Neural progenitor cell (in vitro differentiated cells): ENCODE measurements around the gene TCEAL8. TPM values are rescaled to one million over a fixed set of nuclear protein-coding genes. Genes with fewer than 3 reads are reported as not detected.
"Not testable (repeated sequence)": the region's sequence is repeated elsewhere in the genome, so short reads cannot be mapped to it uniquely, and the experiment has no call there.

Experiments
- DNase-seq: peaks from one replicate; pipeline ENCODE4 v3.0.0-alpha.2; 2016; ENCODE audit warnings: low spot score
- H2AFZ ChIP-seq: fragments of 200-600 bp; sonication (generic); replicated peaks from 2 replicates; pipeline ENCODE4 v1.6.1; 2016; ENCODE audit warnings: antibody characterized with exemption
- H3F3A ChIP-seq: fragments of 200-600 bp; sonication (generic); 2 replicates; pipeline ENCODE4 v1.6.1; 2016; ENCODE audit warnings: antibody characterized with exemption, low read depth
- H3K27ac ChIP-seq: fragments of 200-600 bp; sonication (generic); 2 replicates; pipeline ENCODE4 v1.5.1; 2016; ENCODE audit warnings: mild to moderate bottlenecking
- H3K27me3 ChIP-seq: fragments of 200-600 bp; sonication (generic); 2 replicates; pipeline ENCODE4 v1.6.1; 2016; ENCODE audit warnings: mild to moderate bottlenecking, moderate library complexity
- H3K36me3 ChIP-seq: fragments of 200-600 bp; sonication (generic); 2 replicates; pipeline ENCODE4 v1.5.1; 2016
- H3K4me1 ChIP-seq: fragments of 200-600 bp; sonication (generic); 2 replicates; pipeline ENCODE4 v1.6.1; 2016; ENCODE audit warnings: mixed run types
- H3K4me2 ChIP-seq: fragments of 200-600 bp; sonication (generic); 2 replicates; pipeline ENCODE4 v1.6.1; 2016
- H3K4me3 ChIP-seq: fragments of 200-600 bp; sonication (generic); 2 replicates; pipeline ENCODE4 v1.5.1; 2016
- H3K79me2 ChIP-seq: fragments of 200-600 bp; sonication (generic); 2 replicates; pipeline ENCODE4 v1.6.1; 2016; ENCODE audit warnings: low read depth
- H3K9ac ChIP-seq: fragments of 200-600 bp; sonication (generic); 2 replicates; pipeline ENCODE4 v1.6.1; 2016
- H3K9me3 ChIP-seq: fragments of 200-600 bp; sonication (generic); 2 replicates; pipeline ENCODE4 v1.5.1; 2016; ENCODE audit warnings: low read depth
- H4K20me1 ChIP-seq: fragments of 200-600 bp; sonication (generic); 2 replicates; pipeline ENCODE4 v1.6.1; 2016; ENCODE audit warnings: low read depth
- H3K27ac Mint-ChIP-seq: 3 replicates; pipeline ENCODE4 v1.8.0; 2021; ENCODE audit warnings: mixed read lengths
- H3K27me3 Mint-ChIP-seq: 2 replicates; pipeline ENCODE4 v1.8.0; 2022; ENCODE audit warnings: low read depth, mild to moderate bottlenecking, inconsistent platforms, moderate library complexity, mixed read lengths; ENCODE audit not compliant: insufficient read depth
- H3K36me3 Mint-ChIP-seq: 3 replicates; pipeline ENCODE4 v1.8.0; 2021; ENCODE audit warnings: mixed read lengths
- H3K4me1 Mint-ChIP-seq: 3 replicates; pipeline ENCODE4 v1.8.0; 2021; ENCODE audit warnings: mixed read lengths
- H3K4me3 Mint-ChIP-seq: 3 replicates; pipeline ENCODE4 v1.8.0; 2021; ENCODE audit warnings: mild to moderate bottlenecking, moderate library complexity, mixed read lengths
- H3K9me3 Mint-ChIP-seq: 3 replicates; pipeline ENCODE4 v1.8.0; 2020; ENCODE audit warnings: mixed read lengths
- CTCF ChIP-seq: fragments of 200-600 bp; sonication (generic); IDR thresholded peaks from 2 replicates; pipeline ENCODE4 v1.5.1; 2017; ENCODE audit warnings: antibody characterized with exemption, mild to moderate bottlenecking
- EZH2 ChIP-seq: fragments of 200-600 bp; sonication (generic); IDR thresholded peaks from 2 replicates; pipeline ENCODE4 v1.6.1; 2017; ENCODE audit warnings: antibody characterized with exemption, mild to moderate bottlenecking, moderate library complexity
- EZH2phosphoT487 ChIP-seq: fragments of 200-600 bp; sonication (generic); IDR thresholded peaks from 2 replicates; pipeline ENCODE4 v1.6.1; 2017; ENCODE audit warnings: antibody characterized with exemption
- total RNA-seq: library from RNA; depleted of rRNA; stranded (reverse); fragments of >200 nt; gene quantifications from 2 replicates; pipeline ENCODE4 v1.2.3, GENCODE V29; 2015; ENCODE audit warnings: low replicate concordance

Gene TCEAL8
- total RNA-seq, 1 donor from 2014 or later, result 160 TPM

- Histone ChIP-seq H3K4me3 (no peak overlapping the region), H3K4me1 (no peaks in the 10 kb centered on the region), H3K9ac (no peak overlapping the region), H3F3A (no peaks in the 10 kb centered on the region), H3K79me2 (no peaks in the 10 kb centered on the region), H3K9me3 (no peaks in the 10 kb centered on the region), H3K36me3 (no peaks in the 10 kb centered on the region), H2AFZ (no peak overlapping the region), H3K4me2 (no peak overlapping the region), H3K27ac (no peak overlapping the region), H4K20me1 (no peaks in the 10 kb centered on the region), H3K27me3 (no peaks in the 10 kb centered on the region)
- H3K27ac Mint-ChIP-seq, result no peak overlapping the region
- no peaks in the 10 kb centered on the region for H3K36me3 Mint-ChIP-seq
- H3K4me1 Mint-ChIP-seq, result no peaks in the 10 kb centered on the region
- H3K27me3 Mint-ChIP-seq, result peaks cover 6% of the 10 kb centered on the region
- no peaks in the 10 kb centered on the region for H3K9me3 Mint-ChIP-seq
- DNase-seq, result no peak
- no peak overlapping the region for H3K4me3 Mint-ChIP-seq
- no peak for TF ChIP-seq CTCF
- TF ChIP-seq EZH2, result no peak
- no peak for TF ChIP-seq EZH2phosphoT487
These were observed 20.1 kb downstream of the TCEAL8 start for GRCh38 chrX:103234869-103235268.

- Histone ChIP-seq H3K4me1 (no peaks in the 10 kb centered on the region), H3F3A (no peaks in the 10 kb centered on the region), H3K9ac (no peak overlapping the region), H3K4me3 (no peak overlapping the region), H3K36me3 (no peaks in the 10 kb centered on the region), H2AFZ (no peak overlapping the region), H3K4me2 (no peak overlapping the region), H3K27ac (no peak overlapping the region), H4K20me1 (no peaks in the 10 kb centered on the region), H3K79me2 (no peaks in the 10 kb centered on the region), H3K9me3 (no peaks in the 10 kb centered on the region), H3K27me3 (no peaks in the 10 kb centered on the region)
- Mint-ChIP-seq H3K9me3 (no peaks in the 10 kb centered on the region), H3K4me1 (no peaks in the 10 kb centered on the region), H3K36me3 (no peaks in the 10 kb centered on the region), H3K27me3 (peaks cover 8% of the 10 kb centered on the region), H3K27ac (no peak overlapping the region), H3K4me3 (no peak overlapping the region)
- TF ChIP-seq CTCF, result no peak
- no peak for TF ChIP-seq EZH2phosphoT487
- TF ChIP-seq EZH2, result no peak
- no peak for DNase-seq
These were observed 21.7 kb downstream of the TCEAL8 start for GRCh38 chrX:103233263-103233662.

- not testable (repeated sequence) for H2AFZ ChIP-seq, H3K4me1 ChIP-seq, H3K9me3 Mint-ChIP-seq, H3K27ac ChIP-seq, H3K27me3 Mint-ChIP-seq, H3K27ac Mint-ChIP-seq, H3K36me3 Mint-ChIP-seq, H3K9me3 ChIP-seq, H3K9ac ChIP-seq, DNase-seq, H3K4me1 Mint-ChIP-seq, H4K20me1 ChIP-seq, H3F3A ChIP-seq, H3K4me3 ChIP-seq, H3K4me3 Mint-ChIP-seq, H3K36me3 ChIP-seq, H3K27me3 ChIP-seq, H3K4me2 ChIP-seq, H3K79me2 ChIP-seq
These were observed 29.0 kb downstream of the TCEAL8 start for GRCh38 chrX:103225918-103226317.

GRCh38 chrX:103220511-103221323 lies 34.2 kb downstream of the TCEAL8 start:
- Histone ChIP-seq H3K27me3 (no peaks in the 10 kb centered on the region), H4K20me1 (no peaks in the 10 kb centered on the region), H3K9me3 (peaks cover 8% of the 10 kb centered on the region), H3K4me3 (no peak overlapping the region), H3K4me1 (peaks cover 7% of the 10 kb centered on the region), H3K79me2 (peaks cover 8% of the 10 kb centered on the region), H3K9ac (no peak overlapping the region), H3K4me2 (no peak overlapping the region), H3K27ac (no peak overlapping the region), H3F3A (peaks cover 3% of the 10 kb centered on the region), H3K36me3 (peaks cover 6% of the 10 kb centered on the region), H2AFZ (no peak overlapping the region)
- Mint-ChIP-seq H3K36me3 (peaks cover 6% of the 10 kb centered on the region), H3K9me3 (peaks cover 2% of the 10 kb centered on the region), H3K4me1 (peaks cover 7% of the 10 kb centered on the region), H3K27ac (no peak overlapping the region), H3K27me3 (no peaks in the 10 kb centered on the region), H3K4me3 (no peak overlapping the region)
- TF ChIP-seq CTCF (no peak), EZH2phosphoT487 (no peak), EZH2 (no peak)
- DNase-seq, result no peak
